ENCODE data around the gene NAT16. TPM values are rescaled to one million over a fixed set of nuclear protein-coding genes. Genes with fewer than 3 reads are reported as not detected.

Gene NAT16
- total and polyA plus RNA-seq, 2 experiments from 2014 or later, result 0.27 TPM; not detected in 1

DNA sequence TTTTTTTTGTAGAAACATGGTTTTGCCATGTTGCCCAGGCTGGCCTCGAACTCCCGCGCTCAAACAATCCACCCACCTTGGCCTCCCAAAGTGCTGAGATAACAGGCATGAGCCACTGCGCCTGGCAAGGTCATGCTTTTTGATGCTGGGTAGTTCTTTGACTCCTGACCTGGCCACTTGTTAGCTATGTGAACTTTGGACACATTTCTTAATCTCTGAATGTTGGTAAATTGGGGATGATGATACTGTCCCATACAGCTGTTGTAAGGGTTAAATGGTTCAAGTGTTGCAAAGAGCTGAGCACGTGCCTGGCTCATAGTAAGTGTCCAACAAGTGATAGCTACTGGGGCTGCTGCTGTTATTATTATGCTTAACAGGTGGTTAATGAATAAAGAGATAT, 40.2 kb upstream of the NAT16 start:
- Histone ChIP-seq H3K9me3 (ENCODE audit: low read depth) (no peaks in the 10 kb centered on the region), H3K4me1 (ENCODE audit: low read depth) (peaks cover 6% of the 10 kb centered on the region), H3K27ac (no peak overlapping the region), H3K4me3 (no peak overlapping the region), H3K27me3 (no peaks in the 10 kb centered on the region), H3K36me3 (peaks cover 11% of the 10 kb centered on the region)
- no peak for DNase-seq (ENCODE audit: low read depth in 1 of 2, low spot score in 1 of 2)
- TF ChIP-seq, protein P1, sequence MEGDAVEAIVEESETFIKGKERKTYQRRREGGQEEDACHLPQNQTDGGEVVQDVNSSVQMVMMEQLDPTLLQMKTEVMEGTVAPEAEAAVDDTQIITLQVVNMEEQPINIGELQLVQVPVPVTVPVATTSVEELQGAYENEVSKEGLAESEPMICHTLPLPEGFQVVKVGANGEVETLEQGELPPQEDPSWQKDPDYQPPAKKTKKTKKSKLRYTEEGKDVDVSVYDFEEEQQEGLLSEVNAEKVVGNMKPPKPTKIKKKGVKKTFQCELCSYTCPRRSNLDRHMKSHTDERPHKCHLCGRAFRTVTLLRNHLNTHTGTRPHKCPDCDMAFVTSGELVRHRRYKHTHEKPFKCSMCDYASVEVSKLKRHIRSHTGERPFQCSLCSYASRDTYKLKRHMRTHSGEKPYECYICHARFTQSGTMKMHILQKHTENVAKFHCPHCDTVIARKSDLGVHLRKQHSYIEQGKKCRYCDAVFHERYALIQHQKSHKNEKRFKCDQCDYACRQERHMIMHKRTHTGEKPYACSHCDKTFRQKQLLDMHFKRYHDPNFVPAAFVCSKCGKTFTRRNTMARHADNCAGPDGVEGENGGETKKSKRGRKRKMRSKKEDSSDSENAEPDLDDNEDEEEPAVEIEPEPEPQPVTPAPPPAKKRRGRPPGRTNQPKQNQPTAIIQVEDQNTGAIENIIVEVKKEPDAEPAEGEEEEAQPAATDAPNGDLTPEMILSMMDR (IDR thresholded peaks at IDR 0.05; ENCODE audit: low read depth, low read length), result no peak

DNA sequence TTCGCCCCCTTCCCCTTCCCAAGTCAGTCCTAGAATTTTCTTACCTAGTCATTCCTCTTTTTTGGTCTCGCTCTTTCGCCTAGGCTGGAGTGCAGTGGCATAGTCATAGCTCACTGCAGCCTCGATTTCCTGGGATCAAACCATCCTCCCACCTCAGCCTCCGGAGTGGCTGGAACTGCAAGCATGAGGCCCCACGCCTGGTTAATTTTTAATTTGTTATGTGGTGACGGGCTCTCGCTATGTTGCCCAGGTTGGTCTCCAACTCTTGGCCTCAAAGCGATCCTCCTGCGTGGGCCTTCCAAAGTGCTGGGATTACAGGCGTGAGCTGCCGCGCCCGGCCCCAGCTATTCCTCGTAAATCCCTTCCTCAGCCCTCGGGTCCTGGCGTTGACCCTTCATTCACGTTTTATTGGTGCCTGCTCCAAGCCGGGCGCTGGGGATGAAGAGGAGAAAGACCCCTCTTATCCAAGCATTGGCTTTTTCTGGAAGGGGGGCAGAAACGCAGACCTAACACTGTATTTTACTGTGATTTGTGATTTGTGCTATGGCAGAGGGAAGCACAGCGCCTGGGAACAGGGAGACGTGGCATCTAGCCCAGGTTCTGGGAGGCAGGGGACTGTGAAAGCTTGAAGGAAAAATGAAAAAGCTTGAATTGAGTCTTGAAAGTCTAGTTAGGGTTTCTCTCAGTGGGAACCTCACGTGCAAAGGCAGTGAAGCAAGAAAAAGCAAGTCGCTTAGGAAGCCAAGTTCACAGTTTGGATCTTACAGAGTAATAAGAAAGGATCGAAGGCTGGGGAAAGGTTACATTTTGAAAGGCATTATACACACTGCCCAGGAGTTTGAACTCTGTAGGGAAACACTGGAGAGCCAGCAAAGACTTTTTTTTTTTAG, 38.4 kb upstream of the NAT16 start:
- peaks cover 6% of the 10 kb centered on the region for H3K4me1 ChIP-seq (ENCODE audit: low read depth)
- TF ChIP-seq, protein P1 (IDR thresholded peaks at IDR 0.05; ENCODE audit: low read depth, low read length), result no peak
- peaks cover 7% of the 10 kb centered on the region for H3K36me3 ChIP-seq
- H3K27me3 ChIP-seq, result no peaks in the 10 kb centered on the region
- H3K4me3 ChIP-seq, result peak overlapping the region; percentile 90
- no peak for DNase-seq (ENCODE audit: low read depth in 1 of 2, low spot score in 1 of 2)
- no peaks in the 10 kb centered on the region for H3K9me3 ChIP-seq (ENCODE audit: low read depth)
- no peak overlapping the region for H3K27ac ChIP-seq

DNA sequence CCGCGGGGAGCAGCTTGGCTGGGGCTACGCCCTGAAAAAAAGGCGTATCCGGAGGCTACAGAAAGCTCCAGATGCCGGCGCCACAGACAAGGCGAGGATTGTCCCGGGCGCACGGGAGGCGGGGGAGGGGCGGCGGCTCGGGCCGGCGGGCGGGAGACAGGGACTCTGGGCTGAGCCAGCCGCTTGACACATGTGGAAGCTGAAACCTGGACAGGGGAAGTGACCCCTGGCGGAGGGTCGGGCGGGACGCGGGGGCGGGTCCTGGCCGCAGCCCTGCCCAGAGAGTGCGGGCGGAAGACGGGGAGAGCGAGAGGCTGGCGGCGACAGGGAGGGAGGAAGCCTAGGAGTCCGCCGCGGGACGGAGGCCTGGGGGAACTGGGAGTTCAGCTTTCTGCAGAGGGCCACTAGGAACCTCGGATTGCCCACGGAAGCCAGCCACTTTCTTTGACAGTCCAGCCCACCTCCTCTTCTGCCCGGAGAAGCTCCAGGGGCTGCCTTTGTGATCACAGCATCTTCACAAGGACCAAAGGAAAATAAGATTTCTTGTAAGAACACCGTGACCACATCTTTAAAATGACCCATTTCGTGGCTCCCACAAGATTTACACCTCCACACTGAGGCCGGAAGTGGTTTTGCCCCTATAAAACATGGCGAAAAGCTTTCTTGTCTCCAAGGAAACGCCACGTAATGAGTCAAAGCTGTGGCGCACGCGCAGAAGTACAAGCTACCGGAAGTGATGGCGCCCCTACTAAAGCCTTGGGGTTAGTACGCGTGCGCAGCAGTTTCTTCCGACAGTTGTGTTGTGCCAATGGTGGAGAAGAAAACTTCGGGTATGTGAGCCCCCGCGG, 37.5 kb upstream of the NAT16 start, which contains the start of the genes PLOD3 and ZNHIT1:
PLOD3 (minus strand) TSS at position 194 of the 848 bp plus-strand sequence. CDS start 307 bp downstream, outside the sequence.
ZNHIT1 (plus strand) TSS at position 778 of the 848 bp plus-strand sequence; CDS start at position 809, 31 bp downstream.
- peak; percentile 98 to 100 for DNase-seq (ENCODE audit: low read depth in 1 of 2, low spot score in 1 of 2)
- Histone ChIP-seq H3K36me3 (peaks cover 3% of the 10 kb centered on the region), H3K27ac (peak within 1 kb of the TSS; percentile 67), H3K27me3 (no peaks in the 10 kb centered on the region), H3K4me3 (peak within 1 kb of the TSS; percentile 90), H3K4me1 (ENCODE audit: low read depth) (peaks cover 6% of the 10 kb centered on the region), H3K9me3 (ENCODE audit: low read depth) (no peaks in the 10 kb centered on the region)
- TF ChIP-seq, protein P1 (IDR thresholded peaks at IDR 0.05; ENCODE audit: low read depth, low read length), result no peak

DNA sequence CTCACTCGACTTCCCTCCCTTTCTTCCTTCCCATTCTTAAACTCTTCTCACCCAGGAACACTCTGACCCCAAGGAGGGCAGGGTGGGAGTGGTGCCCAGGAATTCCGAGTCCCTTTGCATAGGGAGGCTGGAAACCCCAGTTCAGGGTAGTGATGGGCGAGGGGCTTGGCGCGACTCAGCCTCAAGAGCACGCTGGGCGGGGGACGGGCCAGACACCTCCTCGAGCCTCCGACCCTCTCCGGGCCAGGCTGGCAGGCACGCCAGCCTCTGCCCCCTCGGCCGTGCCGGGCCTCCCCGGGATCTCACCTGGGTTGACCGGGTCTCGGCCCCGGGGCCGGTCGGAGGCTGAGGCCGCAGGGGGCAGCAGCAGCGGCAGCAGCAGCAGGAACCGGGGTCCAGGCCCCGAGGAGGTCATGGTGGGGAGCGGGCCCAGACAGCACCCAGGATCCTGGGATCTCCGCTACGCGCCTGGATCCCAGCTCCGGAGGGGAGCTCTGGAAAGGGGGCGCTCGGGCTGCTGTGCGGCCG, 36.8 kb upstream of the NAT16 start:
- Histone ChIP-seq H3K4me3 (peak overlapping the region; percentile 90), H3K27me3 (no peaks in the 10 kb centered on the region), H3K9me3 (ENCODE audit: low read depth) (no peaks in the 10 kb centered on the region), H3K27ac (peak overlapping the region; percentile 67), H3K4me1 (ENCODE audit: low read depth) (peaks cover 6% of the 10 kb centered on the region), H3K36me3 (peaks cover 2% of the 10 kb centered on the region)
- TF ChIP-seq, protein P1 (IDR thresholded peaks at IDR 0.05; ENCODE audit: low read depth, low read length), result peak; percentile 24
- peak in 1 of 2 donors; percentile 22 for DNase-seq (ENCODE audit: low read depth in 1 of 2, low spot score in 1 of 2)

Measured in cardiac muscle cell (in vitro differentiated cells and primary cell).